OCI-LY3 (cell line): ENCODE measurements around the gene C19orf25.

Source experiments
- H2AFZ ChIP-seq: fragments of 200-600, 300-600 bp; shearing (Covaris generic); 2 replicates; pipeline ENCODE4 v1.6.0; 2014; ENCODE audit warnings: antibody characterized with exemption, low read depth, low read length
- H3K27ac ChIP-seq: fragments of 200-600, 300-600 bp; sonication (generic); 2 replicates; pipeline ENCODE4 v1.5.1; 2014; ENCODE audit warnings: mild to moderate bottlenecking, low read length, moderate library complexity, mixed read lengths
- H3K27me3 ChIP-seq: fragments of 200-600, 300-600 bp; sonication (generic); 2 replicates; pipeline ENCODE4 v1.6.1; 2014; ENCODE audit warnings: low read depth, low read length, mixed read lengths
- H3K36me3 ChIP-seq: fragments of 200-600, 300-600 bp; sonication (generic); replicated peaks from 2 replicates; pipeline ENCODE3; 2014; ENCODE audit warnings: low read depth, low read length, mixed read lengths
- H3K4me1 ChIP-seq: fragments of 300-600, 200-600 bp; sonication (generic); 2 replicates; pipeline ENCODE4 v1.6.1; 2014; ENCODE audit warnings: low read length, mixed read lengths
- H3K4me2 ChIP-seq: fragments of 200-600, 300-600 bp; sonication (generic); 2 replicates; pipeline ENCODE4 v1.6.1; 2014; ENCODE audit warnings: low read length, mixed read lengths
- H3K4me3 ChIP-seq: fragments of 300-600, 200-600 bp; sonication (generic); 2 replicates; pipeline ENCODE4 v1.5.1; 2014; ENCODE audit warnings: antibody characterized with exemption, mild to moderate bottlenecking, low read length, moderate library complexity
- H3K79me2 ChIP-seq: fragments of 300-600, 200-600 bp; shearing (Covaris generic); 2 replicates; pipeline ENCODE4 v1.6.1; 2014; ENCODE audit warnings: mild to moderate bottlenecking, low read length, mixed read lengths
- H3K9ac ChIP-seq: fragments of 300-600, 200-600 bp; shearing (Covaris generic); 2 replicates; pipeline ENCODE4 v1.6.0; 2014; ENCODE audit warnings: mild to moderate bottlenecking, low read length, moderate library complexity
- H3K9me3 ChIP-seq: fragments of 200-600, 300-600 bp; shearing (Covaris generic); 2 replicates; pipeline ENCODE4 v1.6.1; 2014; ENCODE audit warnings: low read length, mixed read lengths; ENCODE audit not compliant: insufficient read depth
- H4K20me1 ChIP-seq: fragments of 200-600, 300-600 bp; sonication (generic); 2 replicates; pipeline ENCODE4 v1.6.1; 2016; ENCODE audit warnings: low read length, mixed read lengths; ENCODE audit not compliant: insufficient read depth
- CTCF ChIP-seq: fragments of 200-600, 300-600 bp; sonication (generic); IDR thresholded peaks from 2 replicates; pipeline ENCODE4 v1.5.1; 2014; ENCODE audit warnings: antibody characterized with exemption, low read length, low read depth
- EZH2phosphoT487 ChIP-seq: fragments of 200-600 bp; shearing (Covaris generic); IDR thresholded peaks from 2 replicates; pipeline ENCODE4 v1.6.1; 2018; ENCODE audit warnings: antibody characterized with exemption, mixed run types, low read depth

C19orf25 gene

GRCh38 chr19:1453525-1454364, 25.3 kb downstream of the C19orf25 start:
- Histone ChIP-seq H3K79me2 (no peaks in the 10 kb centered on the region), H3K4me1 (peaks cover 6% of the 10 kb centered on the region), H2AFZ (no peak overlapping the region), H3K4me2 (no peak overlapping the region), H3K27me3 (no peaks in the 10 kb centered on the region), H3K9ac (no peak overlapping the region), H3K36me3 (no peaks in the 10 kb centered on the region), H3K9me3 (no peaks in the 10 kb centered on the region), H3K27ac (no peak overlapping the region), H3K4me3 (no peak overlapping the region), H4K20me1 (peaks cover 3% of the 10 kb centered on the region; the same call in 1 of the 2 replicates)
- TF ChIP-seq CTCF: no peak
- no peak for TF ChIP-seq EZH2phosphoT487

DNA sequence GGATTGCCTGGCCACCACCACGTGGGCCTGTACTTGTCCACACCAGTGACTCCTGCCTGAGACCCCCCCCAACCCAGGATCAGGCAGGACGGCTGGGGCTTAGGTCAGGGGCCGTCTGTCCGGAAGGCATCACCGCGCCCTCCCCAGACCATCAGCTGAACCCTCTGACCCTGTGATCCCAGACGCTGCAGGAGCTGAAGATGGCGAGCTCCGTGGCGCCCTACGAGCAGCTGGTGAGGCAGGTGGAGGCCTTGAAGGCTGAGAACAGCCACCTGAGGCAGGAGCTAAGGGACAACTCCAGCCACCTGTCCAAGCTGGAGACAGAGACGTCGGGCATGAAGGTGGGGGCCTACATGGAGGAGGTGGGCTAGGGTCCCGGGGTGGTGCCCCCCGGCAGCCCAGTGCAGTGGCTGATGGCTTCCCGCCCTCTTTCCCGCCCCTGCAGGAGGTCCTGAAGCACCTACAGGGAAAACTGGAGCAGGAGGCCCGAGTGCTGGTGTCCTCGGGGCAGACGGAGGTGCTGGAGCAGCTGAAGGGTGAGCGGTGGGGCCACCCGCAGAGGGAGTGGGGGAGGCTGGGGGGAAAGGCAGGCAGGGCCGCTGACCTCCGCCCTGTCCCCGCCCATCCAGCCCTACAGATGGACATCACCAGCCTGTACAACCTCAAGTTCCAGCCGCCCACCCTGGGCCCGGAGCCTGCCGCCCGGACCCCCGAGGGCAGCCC, 26.1 kb downstream of the C19orf25 start:
- Histone ChIP-seq H3K9me3 (no peaks in the 10 kb centered on the region), H3K9ac (no peak overlapping the region), H3K27me3 (no peaks in the 10 kb centered on the region), H3K27ac (no peak overlapping the region), H3K4me1 (no peaks in the 10 kb centered on the region), H3K4me2 (no peak overlapping the region), H3K4me3 (no peak overlapping the region), H3K79me2 (no peaks in the 10 kb centered on the region), H4K20me1 (peaks cover 2% of the 10 kb centered on the region; the same call in 1 of the 2 replicates), H2AFZ (no peak overlapping the region), H3K36me3 (no peaks in the 10 kb centered on the region)
- TF ChIP-seq EZH2phosphoT487 (no peak), CTCF (no peak)

DNA sequence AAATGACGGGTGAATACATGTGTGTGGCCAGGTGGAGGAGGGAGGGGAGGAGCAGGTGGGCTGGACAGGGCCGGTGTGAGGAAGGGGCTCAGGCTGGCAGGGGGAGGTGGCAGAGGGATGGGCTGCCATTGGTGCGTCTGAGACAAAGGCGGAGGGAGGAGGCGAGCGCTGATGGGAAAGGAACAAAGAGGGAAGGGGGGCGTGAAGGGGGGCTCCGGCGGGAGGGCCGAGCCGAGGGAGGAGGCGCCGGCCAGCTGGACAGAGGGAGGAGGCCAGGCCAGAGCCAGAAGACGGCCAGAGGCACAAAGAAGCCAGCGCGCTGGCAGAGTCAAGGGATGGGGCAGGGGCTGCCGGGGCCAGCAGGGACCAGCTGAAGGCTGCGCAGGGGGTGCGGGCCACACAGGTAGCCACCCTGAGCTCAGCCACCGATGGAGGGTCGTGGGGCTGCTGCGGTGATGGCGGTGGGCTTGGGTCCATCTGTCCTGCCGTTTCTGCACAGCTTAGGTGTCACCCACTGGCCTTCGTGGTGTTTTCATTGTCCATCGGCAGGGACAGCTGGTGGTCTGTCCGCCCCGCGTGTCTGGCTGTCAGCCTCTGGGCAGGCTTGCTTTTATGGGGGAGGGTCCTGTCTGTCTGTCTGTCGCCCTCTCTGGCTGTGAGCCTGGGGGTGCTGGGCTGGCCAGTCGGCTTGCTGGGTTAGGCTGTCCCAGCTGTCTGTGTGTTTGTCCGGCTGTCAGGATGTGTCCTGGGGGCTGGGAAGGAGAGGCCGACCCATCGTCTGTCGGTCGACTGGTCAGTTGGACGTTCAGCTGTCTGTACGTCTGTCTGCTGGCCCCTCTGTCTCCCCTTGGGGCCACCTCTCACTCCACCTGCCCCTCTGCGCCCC, 26.9 kb downstream of the C19orf25 start:
- no peak overlapping the region for H2AFZ ChIP-seq
- no peaks in the 10 kb centered on the region for H3K9me3 ChIP-seq
- no peak overlapping the region for H3K4me2 ChIP-seq
- TF ChIP-seq EZH2phosphoT487 (no peak), CTCF (no peak)
- H4K20me1 ChIP-seq: no peaks in the 10 kb centered on the region
- no peaks in the 10 kb centered on the region for H3K36me3 ChIP-seq
- H3K4me1 ChIP-seq: no peaks in the 10 kb centered on the region
- no peak overlapping the region for H3K27ac ChIP-seq
- no peak overlapping the region for H3K9ac ChIP-seq
- no peaks in the 10 kb centered on the region for H3K79me2 ChIP-seq
- H3K27me3 ChIP-seq: no peaks in the 10 kb centered on the region
- H3K4me3 ChIP-seq: no peak overlapping the region
